Epithelial cell of proximal tubule (primary cell): ENCODE measurements around the gene GFM2. TPM values are rescaled to one million over a fixed set of nuclear protein-coding genes. Genes with fewer than 3 reads are reported as not detected.

Experiments
- DNase-seq: peaks from one replicate; pipeline ENCODE4 v3.0.0-alpha.2; 2011; ENCODE audit warnings: low read depth
- H3K4me3 ChIP-seq: 2 replicates; pipeline ENCODE4 v1.5.1; 2011; ENCODE audit warnings: low read depth, mild to moderate bottlenecking, low read length
- CTCF ChIP-seq: conservative IDR thresholded peaks from 2 replicates; pipeline ENCODE4 v1.5.1; 2012; ENCODE audit warnings: low read depth, mild to moderate bottlenecking, low read length
- total RNA-seq: library from RNA; depleted of rRNA; stranded (reverse); fragments of >200 nt; gene quantifications from 2 replicates; pipeline ENCODE4 v1.2.3, GENCODE V29; 2015

Gene GFM2
- total RNA-seq, 1 donor from 2014 or later, result 19.1 TPM

- TF ChIP-seq CTCF, result no peak
- no peak overlapping the region for H3K4me3 ChIP-seq
- no peak for DNase-seq
Observed at GRCh38 chr5:74787424-74787823, 20.5 kb upstream of the GFM2 start.

GRCh38 chr5:74786851-74787250 lies 19.9 kb upstream of the GFM2 start:
- peak; percentile 7 for TF ChIP-seq CTCF

GRCh38 chr5:74778609-74779008 lies 11.7 kb upstream of the GFM2 start:
- TF ChIP-seq CTCF, result no peak
- no peak for DNase-seq
- H3K4me3 ChIP-seq, result no peak overlapping the region

More at GRCh38 chr5:74786851-74787250, 19.9 kb upstream of the GFM2 start:
- DNase-seq, result no peak
- no peak overlapping the region for H3K4me3 ChIP-seq

- TF ChIP-seq CTCF, result no peak
- no peak for DNase-seq
- H3K4me3 ChIP-seq, result no peak overlapping the region
Observed at GRCh38 chr5:74772359-74772758, 5.4 kb upstream of the GFM2 start.

- peak overlapping the region; percentile 88 for H3K4me3 ChIP-seq
- peak; percentile 12 for DNase-seq
- TF ChIP-seq CTCF, result no peak
Observed at GRCh38 chr5:74767579-74767913, 629 bp upstream of the GFM2 start.

- peak overlapping the region; percentile 88 for H3K4me3 ChIP-seq
- DNase-seq, result peak; percentile 41
- TF ChIP-seq CTCF, result peak; percentile 57
Observed at GRCh38 chr5:74766418-74766848, 484 bp downstream of the GFM2 start.

- H3K4me3 ChIP-seq, result peak overlapping the region; percentile 88
- no peak for TF ChIP-seq CTCF
- no peak for DNase-seq
Observed at GRCh38 chr5:74765929-74766328, 988 bp downstream of the GFM2 start.
